ENCODE measurements around the gene UBE2E1.
A peak's percentile ranks its signal among the peaks of the same experiment; 100 is the strongest.
"Not testable (repeated sequence)": the region's sequence is repeated elsewhere in the genome, so short reads cannot be mapped to it uniquely, and the experiment has no call there.

UBE2E1 gene

DNA sequence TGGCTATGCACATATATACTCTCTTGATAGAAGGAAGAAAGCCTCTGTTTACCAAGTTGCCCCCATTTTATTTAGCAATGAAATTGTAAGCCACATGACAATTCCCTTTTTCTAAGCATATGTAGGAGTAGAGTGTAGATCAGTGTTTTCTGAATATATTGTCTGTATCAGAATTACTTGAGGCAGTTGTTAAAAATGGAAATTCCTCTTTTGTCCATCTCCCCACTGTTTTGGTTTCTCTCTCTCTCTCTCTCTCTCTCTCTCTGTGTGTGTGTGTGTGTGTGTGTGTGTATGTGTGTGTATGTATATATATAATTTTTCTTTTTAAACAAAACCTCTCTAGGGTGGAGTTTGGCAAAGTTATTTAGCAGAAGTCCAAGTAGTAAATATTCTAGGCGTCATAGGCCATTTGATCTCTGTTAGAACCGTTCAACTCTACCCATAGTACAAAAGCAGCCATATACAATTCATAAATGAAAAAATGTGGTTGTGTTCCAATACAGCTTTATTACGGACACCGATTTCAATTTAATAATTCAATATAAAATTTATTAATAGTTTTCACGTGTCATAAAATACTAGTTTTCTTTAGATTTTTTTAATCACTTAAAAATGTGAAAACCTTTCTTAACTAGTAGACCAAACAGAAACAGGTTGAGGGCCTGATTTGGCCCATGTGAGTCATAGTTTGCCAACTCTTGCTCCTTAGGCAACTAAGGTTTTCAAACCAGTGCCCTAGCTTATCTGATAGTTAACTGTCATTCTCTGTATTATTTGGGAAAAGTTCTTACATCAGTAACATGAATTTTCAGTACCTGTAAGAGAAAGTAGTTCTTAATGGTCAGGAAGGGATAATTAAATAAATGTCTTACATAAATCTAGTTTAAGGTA is 39.8 kb downstream of the UBE2E1 start:
- Mint-ChIP-seq H3K27me3 (no peaks in the 10 kb centered on the region), H3K4me3 (no peak overlapping the region), H3K36me3 (ENCODE audit: insufficient read depth) (peaks cover 3% of the 10 kb centered on the region), H3K27ac (ENCODE audit: low read depth) (no peak overlapping the region), H3K9me3 (no peaks in the 10 kb centered on the region), H3K4me1 (peaks cover 25% of the 10 kb centered on the region)
- ATAC-seq (replicated peaks; ENCODE audit: extremely low read depth, poor library complexity, severe bottlenecking) (no peak), DNase-seq (ENCODE audit: low spot score in 2 of 2) (no peak)

DNA sequence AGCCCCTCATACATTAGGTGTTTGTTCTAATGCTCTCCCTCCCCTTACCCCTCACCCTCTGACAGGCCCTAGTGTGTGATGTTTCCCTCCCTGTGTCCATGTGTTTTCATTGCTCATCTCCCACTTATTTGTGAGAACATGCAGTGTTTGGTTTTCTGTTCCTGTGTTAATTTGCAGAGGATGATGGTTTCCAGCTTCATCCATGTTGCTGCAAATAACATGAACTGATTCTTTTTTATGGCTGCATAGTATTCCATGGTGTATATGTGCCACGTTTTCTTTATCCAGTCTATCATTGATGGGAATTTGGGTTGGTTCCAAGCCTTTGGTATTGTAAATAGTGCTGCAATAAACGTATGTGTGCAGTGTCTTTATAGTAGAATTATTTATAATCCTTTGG is 43.7 kb downstream of the UBE2E1 start:
- not testable (repeated sequence) for DNase-seq (ENCODE audit: low spot score in 2 of 2); H3K9me3 Mint-ChIP-seq; H3K36me3 Mint-ChIP-seq (ENCODE audit: insufficient read depth); H3K27me3 Mint-ChIP-seq; ATAC-seq (replicated peaks; ENCODE audit: extremely low read depth, poor library complexity, severe bottlenecking); H3K27ac Mint-ChIP-seq (ENCODE audit: low read depth); H3K4me3 Mint-ChIP-seq
- peaks cover 13% of the 10 kb centered on the region for H3K4me1 Mint-ChIP-seq

DNA sequence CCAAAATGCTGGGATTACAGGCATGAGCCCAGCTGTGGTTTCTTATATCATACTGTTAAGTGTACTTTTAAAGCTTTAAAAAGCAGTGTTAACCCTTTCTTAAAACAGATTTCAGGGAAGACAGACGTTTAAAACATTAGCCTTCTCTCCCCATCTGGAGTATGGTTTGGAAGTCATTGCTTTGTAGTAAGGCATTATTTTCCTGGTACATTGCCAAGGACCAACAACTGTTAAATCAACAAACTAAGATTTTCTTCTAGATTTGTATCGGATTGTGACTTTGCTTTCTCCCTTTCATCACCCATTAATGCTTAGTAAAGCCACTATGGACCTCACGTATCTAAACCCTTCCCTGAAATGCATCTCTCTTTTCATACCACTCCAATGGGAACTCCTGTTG is 50.5 kb downstream of the UBE2E1 start:
- Mint-ChIP-seq H3K9me3 (no peaks in the 10 kb centered on the region), H3K27me3 (no peaks in the 10 kb centered on the region), H3K4me3 (no peak overlapping the region), H3K4me1 (peaks cover 34% of the 10 kb centered on the region), H3K27ac (ENCODE audit: low read depth) (peak overlapping the region; percentile 53), H3K36me3 (ENCODE audit: insufficient read depth) (peaks cover 4% of the 10 kb centered on the region)
- no peak for DNase-seq (ENCODE audit: low spot score in 2 of 2)
- no peak for ATAC-seq (replicated peaks; ENCODE audit: extremely low read depth, poor library complexity, severe bottlenecking)

GRCh38 chr3:23859012-23859743 is 53.4 kb downstream of the UBE2E1 start:
- H3K4me1 Mint-ChIP-seq: peaks cover 52% of the 10 kb centered on the region
- no peak for ATAC-seq (replicated peaks; ENCODE audit: extremely low read depth, poor library complexity, severe bottlenecking)
- no peak for DNase-seq (ENCODE audit: low spot score in 2 of 2)
- H3K36me3 Mint-ChIP-seq (ENCODE audit: insufficient read depth): peaks cover 12% of the 10 kb centered on the region
- no peaks in the 10 kb centered on the region for H3K27me3 Mint-ChIP-seq
- peak overlapping the region; percentile 2 for H3K27ac Mint-ChIP-seq (ENCODE audit: low read depth)
- no peaks in the 10 kb centered on the region for H3K9me3 Mint-ChIP-seq
- no peak overlapping the region for H3K4me3 Mint-ChIP-seq

- ATAC-seq (replicated peaks; ENCODE audit: extremely low read depth, poor library complexity, severe bottlenecking): no peak
- no peak for DNase-seq (ENCODE audit: low spot score in 2 of 2)
- Mint-ChIP-seq H3K27me3 (no peaks in the 10 kb centered on the region), H3K9me3 (no peaks in the 10 kb centered on the region), H3K27ac (ENCODE audit: low read depth) (peak overlapping the region; percentile 12), H3K4me1 (peaks cover 56% of the 10 kb centered on the region), H3K36me3 (ENCODE audit: insufficient read depth) (peaks cover 12% of the 10 kb centered on the region), H3K4me3 (no peak overlapping the region)
Observed at GRCh38 chr3:23859839-23860382, 54.2 kb downstream of the UBE2E1 start.

DNA sequence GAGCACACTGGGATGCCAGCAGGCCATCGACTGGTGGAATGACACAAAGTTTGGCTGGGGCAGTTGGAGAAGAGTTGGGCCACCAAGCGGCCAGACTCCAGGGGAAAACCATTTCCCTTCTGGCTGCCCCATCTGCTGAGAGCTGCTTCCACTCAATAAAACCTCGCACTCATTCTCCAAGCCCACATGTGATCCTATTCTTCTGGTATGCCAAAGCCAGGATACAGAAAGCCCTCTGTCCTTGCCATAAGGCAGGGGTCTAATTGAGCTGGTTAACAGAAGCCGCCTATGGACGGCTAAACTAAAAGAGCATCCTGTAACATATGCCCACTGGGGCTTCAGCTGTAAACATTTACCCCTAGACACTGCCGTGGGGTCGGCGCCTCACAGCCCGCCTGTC is 55.9 kb downstream of the UBE2E1 start:
- no peak for ATAC-seq (replicated peaks; ENCODE audit: extremely low read depth, poor library complexity, severe bottlenecking)
- no peak for DNase-seq (ENCODE audit: low spot score in 2 of 2)
- Mint-ChIP-seq H3K4me3 (no peak overlapping the region), H3K36me3 (ENCODE audit: insufficient read depth) (peaks cover 12% of the 10 kb centered on the region), H3K4me1 (peaks cover 61% of the 10 kb centered on the region), H3K9me3 (no peaks in the 10 kb centered on the region), H3K27ac (ENCODE audit: low read depth) (no peak overlapping the region), H3K27me3 (no peaks in the 10 kb centered on the region)

DNA sequence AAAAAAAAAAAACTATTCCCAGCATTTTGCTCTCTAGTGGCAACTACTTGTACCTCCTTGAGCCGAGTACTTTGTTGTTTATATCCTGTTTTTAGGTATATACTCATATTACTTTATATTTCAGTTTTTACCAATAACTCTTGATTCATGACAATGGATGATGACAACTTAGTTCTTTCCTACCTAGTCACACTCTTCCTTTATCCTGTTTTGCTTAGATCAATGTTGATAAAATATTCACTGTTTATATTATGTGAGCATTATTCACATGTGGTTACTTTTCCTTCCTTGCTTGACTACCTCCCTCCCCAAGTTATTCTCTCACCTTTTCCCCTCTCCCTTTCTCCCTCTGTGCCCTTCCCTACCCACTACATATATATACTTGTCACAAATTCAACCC is 57.3 kb downstream of the UBE2E1 start:
- H3K27me3 Mint-ChIP-seq: no peaks in the 10 kb centered on the region
- peaks cover 54% of the 10 kb centered on the region for H3K4me1 Mint-ChIP-seq
- no peak overlapping the region for H3K4me3 Mint-ChIP-seq
- no peak for DNase-seq (ENCODE audit: low spot score in 2 of 2)
- peak overlapping the region; percentile 5 for H3K27ac Mint-ChIP-seq (ENCODE audit: low read depth)
- peaks cover 12% of the 10 kb centered on the region for H3K36me3 Mint-ChIP-seq (ENCODE audit: insufficient read depth)
- H3K9me3 Mint-ChIP-seq: no peaks in the 10 kb centered on the region
- ATAC-seq (replicated peaks; ENCODE audit: extremely low read depth, poor library complexity, severe bottlenecking): no peak

GRCh38 chr3:23864931-23865330 is 59.2 kb downstream of the UBE2E1 start:
- ATAC-seq (replicated peaks; ENCODE audit: extremely low read depth, poor library complexity, severe bottlenecking) (no peak), DNase-seq (ENCODE audit: low spot score in 2 of 2) (no peak)
- H3K4me1 Mint-ChIP-seq: peaks cover 43% of the 10 kb centered on the region
- no peak overlapping the region for H3K4me3 Mint-ChIP-seq
- peaks cover 12% of the 10 kb centered on the region for H3K36me3 Mint-ChIP-seq (ENCODE audit: insufficient read depth)
- no peaks in the 10 kb centered on the region for H3K9me3 Mint-ChIP-seq
- no peaks in the 10 kb centered on the region for H3K27me3 Mint-ChIP-seq
- peak overlapping the region; percentile 70 for H3K27ac Mint-ChIP-seq (ENCODE audit: low read depth)

- no peak overlapping the region for H3K4me3 Mint-ChIP-seq
- H3K27me3 Mint-ChIP-seq: no peaks in the 10 kb centered on the region
- H3K36me3 Mint-ChIP-seq (ENCODE audit: insufficient read depth): peaks cover 12% of the 10 kb centered on the region
- peaks cover 38% of the 10 kb centered on the region for H3K4me1 Mint-ChIP-seq
- H3K27ac Mint-ChIP-seq (ENCODE audit: low read depth): no peak overlapping the region
- DNase-seq (ENCODE audit: low spot score in 2 of 2): no peak
- no peaks in the 10 kb centered on the region for H3K9me3 Mint-ChIP-seq
- no peak for ATAC-seq (replicated peaks; ENCODE audit: extremely low read depth, poor library complexity, severe bottlenecking)
Observed at GRCh38 chr3:23865595-23866396, 60.0 kb downstream of the UBE2E1 start.

DNA sequence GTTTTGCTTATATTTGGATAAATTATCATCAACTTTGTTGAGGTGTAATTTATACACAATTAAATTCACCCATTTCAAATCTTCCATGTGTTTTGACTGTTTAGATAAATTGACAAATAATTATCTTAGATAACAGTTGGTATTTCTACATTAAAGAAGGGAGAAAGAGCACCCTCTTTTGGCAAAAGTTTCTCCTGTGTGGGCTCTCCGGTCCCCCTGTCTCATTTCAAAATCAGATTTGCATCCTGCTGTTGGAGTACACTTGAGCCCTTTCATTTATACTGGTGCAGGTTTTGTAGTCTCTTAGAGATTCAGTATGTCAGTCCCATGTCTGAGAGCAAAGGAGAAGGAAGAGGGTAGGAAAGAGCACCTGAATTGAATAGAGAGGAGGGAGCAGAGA is 61.6 kb downstream of the UBE2E1 start:
- Mint-ChIP-seq H3K4me1 (peaks cover 34% of the 10 kb centered on the region), H3K9me3 (no peaks in the 10 kb centered on the region), H3K4me3 (no peak overlapping the region), H3K36me3 (ENCODE audit: insufficient read depth) (peaks cover 3% of the 10 kb centered on the region), H3K27me3 (no peaks in the 10 kb centered on the region), H3K27ac (ENCODE audit: low read depth) (peak overlapping the region; percentile 10)
- ATAC-seq (replicated peaks; ENCODE audit: extremely low read depth, poor library complexity, severe bottlenecking) (no peak), DNase-seq (ENCODE audit: low spot score in 2 of 2) (no peak)

GRCh38 chr3:23867838-23868237 is 62.1 kb downstream of the UBE2E1 start:
- Mint-ChIP-seq H3K4me3 (no peak overlapping the region), H3K36me3 (ENCODE audit: insufficient read depth) (peaks cover 3% of the 10 kb centered on the region), H3K27me3 (no peaks in the 10 kb centered on the region), H3K4me1 (peaks cover 31% of the 10 kb centered on the region), H3K27ac (ENCODE audit: low read depth) (no peak overlapping the region), H3K9me3 (no peaks in the 10 kb centered on the region)
- DNase-seq (ENCODE audit: low spot score in 2 of 2) (no peak), ATAC-seq (replicated peaks; ENCODE audit: extremely low read depth, poor library complexity, severe bottlenecking) (no peak)

- no peak overlapping the region for H3K4me3 Mint-ChIP-seq
- H3K27me3 Mint-ChIP-seq: no peaks in the 10 kb centered on the region
- no peaks in the 10 kb centered on the region for H3K36me3 Mint-ChIP-seq (ENCODE audit: insufficient read depth)
- no peak overlapping the region for H3K27ac Mint-ChIP-seq (ENCODE audit: low read depth)
- no peak for DNase-seq (ENCODE audit: low spot score in 2 of 2)
- H3K9me3 Mint-ChIP-seq: no peaks in the 10 kb centered on the region
- H3K4me1 Mint-ChIP-seq: peaks cover 16% of the 10 kb centered on the region
- no peak for ATAC-seq (replicated peaks; ENCODE audit: extremely low read depth, poor library complexity, severe bottlenecking)
Observed at GRCh38 chr3:23869977-23870662, 64.4 kb downstream of the UBE2E1 start.
